OCI-LY1 (cell line): ENCODE results near the gene RWDD2A.

Experiments used
- EZH2 ChIP-seq: fragments of 200-600 bp; sonication (generic), shearing (Covaris generic); IDR thresholded peaks from 2 replicates; pipeline ENCODE4 v1.8.0; 2017; ENCODE audit warnings: borderline replicate concordance, mixed run types, mild to moderate bottlenecking, antibody characterized with exemption, low read length, moderate library complexity, mixed read lengths
- TF ChIP-seq, protein P1 (sequence below): fragments of 200-600 bp; sonication (generic), shearing (Covaris generic); IDR thresholded peaks from 2 replicates; pipeline ENCODE4 v1.5.1; 2017; ENCODE audit warnings: mild to moderate bottlenecking, antibody characterized with exemption, low read length, moderate library complexity, mixed read lengths

DNA sequence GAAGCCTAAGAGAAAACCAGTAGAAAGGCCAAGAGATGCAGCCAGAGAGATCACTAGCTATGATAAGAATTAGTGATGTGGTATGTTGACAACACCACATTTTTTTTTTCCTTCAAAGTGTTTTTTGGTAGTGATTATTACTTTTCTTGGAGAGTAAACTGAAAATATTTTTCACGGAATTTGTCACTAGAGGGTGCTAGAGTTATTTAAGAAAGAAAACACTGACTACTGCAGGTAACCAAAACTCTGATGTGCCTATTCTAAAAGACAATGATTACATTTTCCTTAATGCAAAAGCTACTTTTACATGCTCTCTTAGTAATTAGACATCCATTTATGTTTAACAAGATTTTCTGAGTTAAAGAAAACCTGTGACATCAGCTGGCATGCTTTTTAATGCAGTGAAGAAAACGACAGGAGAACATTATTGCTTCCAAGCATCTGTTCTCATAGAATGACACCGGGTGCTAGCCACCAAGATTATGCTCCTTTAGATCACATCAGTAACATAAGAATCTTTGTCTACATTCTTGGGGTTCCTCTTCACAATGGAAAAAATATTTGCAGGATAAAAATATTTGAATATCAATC, 28.8 kb downstream of the RWDD2A start:
- TF ChIP-seq, protein P1, sequence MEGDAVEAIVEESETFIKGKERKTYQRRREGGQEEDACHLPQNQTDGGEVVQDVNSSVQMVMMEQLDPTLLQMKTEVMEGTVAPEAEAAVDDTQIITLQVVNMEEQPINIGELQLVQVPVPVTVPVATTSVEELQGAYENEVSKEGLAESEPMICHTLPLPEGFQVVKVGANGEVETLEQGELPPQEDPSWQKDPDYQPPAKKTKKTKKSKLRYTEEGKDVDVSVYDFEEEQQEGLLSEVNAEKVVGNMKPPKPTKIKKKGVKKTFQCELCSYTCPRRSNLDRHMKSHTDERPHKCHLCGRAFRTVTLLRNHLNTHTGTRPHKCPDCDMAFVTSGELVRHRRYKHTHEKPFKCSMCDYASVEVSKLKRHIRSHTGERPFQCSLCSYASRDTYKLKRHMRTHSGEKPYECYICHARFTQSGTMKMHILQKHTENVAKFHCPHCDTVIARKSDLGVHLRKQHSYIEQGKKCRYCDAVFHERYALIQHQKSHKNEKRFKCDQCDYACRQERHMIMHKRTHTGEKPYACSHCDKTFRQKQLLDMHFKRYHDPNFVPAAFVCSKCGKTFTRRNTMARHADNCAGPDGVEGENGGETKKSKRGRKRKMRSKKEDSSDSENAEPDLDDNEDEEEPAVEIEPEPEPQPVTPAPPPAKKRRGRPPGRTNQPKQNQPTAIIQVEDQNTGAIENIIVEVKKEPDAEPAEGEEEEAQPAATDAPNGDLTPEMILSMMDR = peak; percentile 70
- TF ChIP-seq EZH2 = no peak
